ACC112 (cell line): Measurements from ENCODE around the gene MAPK10.
A peak's percentile ranks its signal among the peaks of the same experiment; 100 is the strongest.

Experiments
- H2AFZ ChIP-seq: fragments of 200-600 bp; sonication (generic); one replicate; pipeline ENCODE4 v1.6.0; 2017; ENCODE audit warnings: antibody characterized with exemption, low read length; ENCODE audit not compliant: unreplicated experiment
- H3K27ac ChIP-seq: fragments of 200-600 bp; sonication (generic); 2 replicates; pipeline ENCODE4 v1.5.1; 2014; ENCODE audit warnings: low read depth, mild to moderate bottlenecking, antibody characterized with exemption, low read length, moderate library complexity
- H3K27me3 ChIP-seq: fragments of 200-600 bp; sonication (generic); 2 replicates; pipeline ENCODE4 v1.6.1; 2014; ENCODE audit warnings: mild to moderate bottlenecking, antibody characterized with exemption, low read length, moderate library complexity, mixed read lengths; ENCODE audit not compliant: insufficient read depth
- H3K36me3 ChIP-seq: fragments of 200-600 bp; sonication (generic); 2 replicates; pipeline ENCODE4 v1.6.1; 2016; ENCODE audit warnings: mild to moderate bottlenecking, antibody characterized with exemption, low read length, moderate library complexity, mixed read lengths; ENCODE audit not compliant: insufficient read depth
- H3K4me1 ChIP-seq: fragments of 200-600 bp; sonication (generic); one replicate; pipeline ENCODE4 v1.6.1; 2016; ENCODE audit warnings: low read length, mixed read lengths; ENCODE audit not compliant: insufficient read depth, unreplicated experiment, control insufficient read depth
- H3K4me3 ChIP-seq: fragments of 200-600 bp; sonication (generic); 2 replicates; pipeline ENCODE4 v1.5.1; 2014; ENCODE audit warnings: mild to moderate bottlenecking, low read depth, low read length
- H3K79me2 ChIP-seq: fragments of 200-600 bp; sonication (generic); one replicate; pipeline ENCODE4 v1.6.0; 2016; ENCODE audit warnings: low read length; ENCODE audit not compliant: control insufficient read depth, unreplicated experiment, insufficient read depth

The MAPK10 gene

GRCh38 chr4:86118711-86119110, 241.1 kb downstream of the MAPK10 start:
- no peak overlapping the region for H3K4me3 ChIP-seq
- H2AFZ ChIP-seq = no peak overlapping the region
- no peaks in the 10 kb centered on the region for H3K36me3 ChIP-seq
- peak overlapping the region; percentile 74 for H3K27ac ChIP-seq
- no peaks in the 10 kb centered on the region for H3K79me2 ChIP-seq
- H3K27me3 ChIP-seq = no peaks in the 10 kb centered on the region
- peaks cover 18% of the 10 kb centered on the region for H3K4me1 ChIP-seq

GRCh38 chr4:86117705-86118302, 242.0 kb downstream of the MAPK10 start:
- Histone ChIP-seq H3K4me1 (peaks cover 18% of the 10 kb centered on the region), H3K4me3 (no peak overlapping the region)

DNA sequence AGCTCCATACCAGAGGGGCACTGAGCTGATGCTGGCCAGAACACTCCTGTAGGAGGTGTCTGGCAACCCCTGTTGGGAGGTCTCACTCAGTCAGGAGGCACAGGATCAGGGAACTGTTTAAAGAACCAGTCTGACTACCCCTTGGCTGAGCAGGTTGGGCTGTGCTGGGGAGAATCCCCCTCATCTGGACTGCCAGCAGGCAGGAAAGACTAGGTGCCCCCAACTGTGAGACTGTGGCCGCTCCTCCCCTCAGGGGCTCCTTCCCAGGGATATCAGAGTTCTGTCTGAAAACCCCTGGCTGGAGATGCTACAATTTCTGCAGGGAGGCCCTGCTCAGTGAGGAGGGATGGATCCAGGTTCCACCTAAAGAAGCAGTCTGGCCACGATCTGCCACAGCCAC, 245.3 kb downstream of the MAPK10 start:
- Histone ChIP-seq H3K4me3 (no peak overlapping the region), H3K27me3 (no peaks in the 10 kb centered on the region), H3K4me1 (peaks cover 18% of the 10 kb centered on the region), H2AFZ (no peak overlapping the region), H3K27ac (no peak overlapping the region), H3K79me2 (no peaks in the 10 kb centered on the region), H3K36me3 (no peaks in the 10 kb centered on the region)

More at GRCh38 chr4:86117705-86118302, 242.0 kb downstream of the MAPK10 start:
- H3K27me3 ChIP-seq = no peaks in the 10 kb centered on the region
- no peaks in the 10 kb centered on the region for H3K79me2 ChIP-seq
- H2AFZ ChIP-seq = no peak overlapping the region
- H3K27ac ChIP-seq = peak overlapping the region; percentile 74
- no peaks in the 10 kb centered on the region for H3K36me3 ChIP-seq

GRCh38 chr4:86108834-86109233, 251.0 kb downstream of the MAPK10 start:
- Histone ChIP-seq H3K4me1 (peaks cover 5% of the 10 kb centered on the region), H3K36me3 (no peaks in the 10 kb centered on the region), H3K79me2 (no peaks in the 10 kb centered on the region), H3K4me3 (no peak overlapping the region), H2AFZ (no peak overlapping the region), H3K27ac (no peak overlapping the region), H3K27me3 (no peaks in the 10 kb centered on the region)

DNA sequence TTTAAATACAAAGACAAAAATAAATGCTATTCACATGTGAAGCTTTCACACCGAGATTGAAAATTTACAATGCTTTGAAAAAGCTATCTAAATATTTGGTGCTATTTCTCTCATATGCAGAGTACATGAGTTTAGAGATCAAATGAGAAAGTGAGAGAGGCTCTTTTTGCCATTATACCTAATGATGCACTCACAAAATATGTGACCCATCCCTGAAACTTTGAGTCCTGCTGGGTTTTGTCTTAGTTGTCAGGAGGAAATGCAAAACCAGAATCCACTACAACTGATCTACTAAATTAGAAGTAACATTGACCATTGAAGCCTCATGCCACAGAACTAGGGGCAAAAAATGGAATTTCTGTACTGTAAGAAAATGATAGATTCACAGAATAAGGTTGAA, 251.7 kb downstream of the MAPK10 start:
- Histone ChIP-seq H2AFZ (no peak overlapping the region), H3K27me3 (no peaks in the 10 kb centered on the region), H3K79me2 (no peaks in the 10 kb centered on the region), H3K4me1 (peaks cover 5% of the 10 kb centered on the region), H3K4me3 (no peak overlapping the region), H3K36me3 (no peaks in the 10 kb centered on the region), H3K27ac (no peak overlapping the region)

DNA sequence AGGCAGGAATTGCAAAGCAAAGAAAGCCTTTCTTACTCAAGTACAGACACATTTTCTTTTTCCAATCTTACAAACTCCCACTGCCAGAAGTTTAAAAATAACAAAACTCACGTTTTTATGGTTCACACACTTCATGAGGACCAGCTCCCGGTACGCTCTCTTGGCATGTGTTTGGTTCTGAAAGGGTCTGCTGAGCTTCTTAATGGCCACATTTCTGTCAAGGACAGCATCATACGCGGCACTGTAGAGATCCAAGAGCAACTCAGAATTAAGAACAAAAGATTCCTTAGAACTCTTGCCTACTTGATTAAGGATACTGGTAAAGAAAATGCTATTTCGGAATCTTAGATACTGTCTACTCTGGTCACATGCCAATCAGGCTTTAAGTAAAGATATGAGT, 252.7 kb downstream of the MAPK10 start:
- Histone ChIP-seq H3K4me1 (peaks cover 5% of the 10 kb centered on the region), H2AFZ (no peak overlapping the region), H3K27me3 (no peaks in the 10 kb centered on the region), H3K36me3 (no peaks in the 10 kb centered on the region), H3K27ac (no peak overlapping the region), H3K4me3 (no peak overlapping the region), H3K79me2 (no peaks in the 10 kb centered on the region)

- Histone ChIP-seq H3K27ac (no peak overlapping the region), H3K4me1 (peaks cover 5% of the 10 kb centered on the region), H3K4me3 (no peak overlapping the region), H2AFZ (no peak overlapping the region), H3K36me3 (no peaks in the 10 kb centered on the region), H3K27me3 (no peaks in the 10 kb centered on the region), H3K79me2 (no peaks in the 10 kb centered on the region)
Observed at GRCh38 chr4:86106475-86106874, 253.4 kb downstream of the MAPK10 start.

DNA sequence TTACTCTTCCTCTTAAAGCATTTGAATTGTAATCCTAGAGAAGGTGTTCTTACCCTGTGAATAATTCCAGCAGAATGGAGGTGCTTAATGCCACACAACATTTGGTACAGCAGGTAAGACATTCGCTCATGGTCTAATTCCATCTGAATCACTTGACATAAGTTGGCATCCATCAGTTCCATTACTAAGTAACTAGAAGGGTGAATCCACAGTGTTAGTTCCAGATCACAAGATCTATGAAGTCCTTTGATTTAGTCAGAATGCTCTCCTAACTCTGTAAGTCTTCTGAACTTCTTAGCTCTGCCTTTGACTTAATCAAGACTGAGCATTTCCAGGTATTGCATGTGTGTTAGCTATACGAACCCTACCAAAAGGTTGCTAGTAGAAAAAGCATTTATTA, 258.0 kb downstream of the MAPK10 start:
- no peak overlapping the region for H3K27ac ChIP-seq

DNA sequence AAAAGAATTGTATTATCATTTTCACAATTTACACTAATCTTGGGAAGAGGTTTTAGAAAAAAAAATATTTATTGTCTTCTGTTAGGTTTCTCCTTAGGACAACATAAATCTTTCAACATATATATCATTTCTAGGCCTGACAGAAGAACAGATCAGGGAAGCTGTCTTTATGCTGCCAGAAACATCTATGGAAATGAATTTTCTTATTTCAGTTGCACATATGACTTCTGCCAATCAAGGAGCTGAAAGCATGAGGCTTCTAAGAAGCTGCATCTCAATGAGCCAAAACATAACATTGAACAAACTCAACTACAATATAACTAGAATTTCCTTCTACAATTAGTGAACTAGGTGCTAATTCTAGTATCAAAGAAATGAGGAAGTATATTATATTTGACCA, 258.4 kb downstream of the MAPK10 start:
- Histone ChIP-seq H3K27me3 (no peaks in the 10 kb centered on the region), H3K27ac (no peak overlapping the region), H3K36me3 (no peaks in the 10 kb centered on the region), H3K79me2 (no peaks in the 10 kb centered on the region), H3K4me3 (no peak overlapping the region), H2AFZ (no peak overlapping the region), H3K4me1 (no peaks in the 10 kb centered on the region)

More for the DNA sequence above, 258.0 kb downstream of the MAPK10 start:
- Histone ChIP-seq H3K4me3 (no peak overlapping the region), H3K4me1 (no peaks in the 10 kb centered on the region), H3K27me3 (no peaks in the 10 kb centered on the region), H3K36me3 (no peaks in the 10 kb centered on the region), H3K79me2 (no peaks in the 10 kb centered on the region), H2AFZ (no peak overlapping the region)

- Histone ChIP-seq H3K79me2 (no peaks in the 10 kb centered on the region), H3K27ac (no peak overlapping the region), H3K27me3 (no peaks in the 10 kb centered on the region), H2AFZ (no peak overlapping the region), H3K4me1 (no peaks in the 10 kb centered on the region), H3K4me3 (no peak overlapping the region), H3K36me3 (no peaks in the 10 kb centered on the region)
Observed at GRCh38 chr4:86100539-86101215, 259.2 kb downstream of the MAPK10 start.

DNA sequence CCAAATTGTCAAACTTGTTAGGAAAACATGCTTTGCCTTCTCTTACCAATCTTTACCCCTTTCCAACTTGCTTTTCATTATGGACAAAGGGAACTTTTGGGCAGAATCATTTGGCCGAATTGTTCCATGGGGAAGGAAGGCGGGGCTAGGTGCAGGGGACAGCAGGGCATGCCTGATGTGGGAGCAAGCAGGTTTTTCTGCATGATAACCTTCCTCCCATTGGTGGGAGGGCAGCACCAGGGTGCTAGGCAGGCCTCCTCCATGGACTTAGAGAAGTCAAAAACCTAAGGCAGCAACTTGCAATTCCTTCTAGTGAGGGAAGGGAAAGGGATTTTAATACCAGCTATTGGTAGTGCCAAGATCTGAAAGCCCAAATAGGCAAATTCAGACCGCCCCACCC, 260.5 kb downstream of the MAPK10 start:
- Histone ChIP-seq H3K27ac (no peak overlapping the region), H3K27me3 (no peaks in the 10 kb centered on the region), H2AFZ (no peak overlapping the region), H3K36me3 (no peaks in the 10 kb centered on the region), H3K4me3 (no peak overlapping the region), H3K4me1 (no peaks in the 10 kb centered on the region), H3K79me2 (no peaks in the 10 kb centered on the region)
